RWPE2 (cell line): ENCODE data around the gene ASTN1.

Experiments used
- ATAC-seq: fragments of 200-7000 bp; cut with Tn5 transposase; 3 replicates; pipeline ENCODE4 v1.9.1; 2021; ENCODE audit warnings: low read depth
- DNase-seq: peaks from one replicate; pipeline ENCODE4 v3.0.0-alpha.2; 2020; ENCODE audit warnings: low spot score
- H3K27ac ChIP-seq: fragments of 450-650 bp; 2 replicates; pipeline ENCODE4 v1.5.1; 2017; ENCODE audit warnings: mild to moderate bottlenecking; ENCODE audit not compliant: poor library complexity, severe bottlenecking
- H3K27me3 ChIP-seq: fragments of 250-450 bp; sonication (Bioruptor Pico); 2 replicates; pipeline ENCODE4 v1.5.1; 2021; ENCODE audit warnings: mild to moderate bottlenecking, moderate library complexity; ENCODE audit not compliant: insufficient read depth, poor library complexity, severe bottlenecking
- H3K36me3 ChIP-seq: fragments of 250-450 bp; sonication (Bioruptor Pico); 2 replicates; pipeline ENCODE4 v1.5.1; 2020; ENCODE audit warnings: low read depth, mild to moderate bottlenecking, moderate library complexity
- H3K4me1 ChIP-seq: fragments of 250-450 bp; sonication (Bioruptor Pico); 2 replicates; pipeline ENCODE4 v1.5.1; 2021; ENCODE audit warnings: mild to moderate bottlenecking, moderate library complexity; ENCODE audit not compliant: insufficient read depth, poor library complexity, severe bottlenecking
- H3K4me3 ChIP-seq: fragments of 250-450 bp; sonication (Bioruptor Pico); 2 replicates; pipeline ENCODE4 v1.5.1; 2021; ENCODE audit warnings: mild to moderate bottlenecking, moderate library complexity; ENCODE audit not compliant: severe bottlenecking
- H3K9me3 ChIP-seq: fragments of 250-450 bp; sonication (Bioruptor Pico); 2 replicates; pipeline ENCODE4 v1.5.1; 2021; ENCODE audit warnings: mild to moderate bottlenecking, moderate library complexity; ENCODE audit not compliant: severe bottlenecking
- TF ChIP-seq, protein P1 (sequence below): fragments of 450-650 bp; IDR thresholded peaks from one replicate; pipeline ENCODE4 v1.5.1; 2017; ENCODE audit warnings: mild to moderate bottlenecking, moderate library complexity; ENCODE audit not compliant: poor library complexity, severe bottlenecking

Gene ASTN1

DNA sequence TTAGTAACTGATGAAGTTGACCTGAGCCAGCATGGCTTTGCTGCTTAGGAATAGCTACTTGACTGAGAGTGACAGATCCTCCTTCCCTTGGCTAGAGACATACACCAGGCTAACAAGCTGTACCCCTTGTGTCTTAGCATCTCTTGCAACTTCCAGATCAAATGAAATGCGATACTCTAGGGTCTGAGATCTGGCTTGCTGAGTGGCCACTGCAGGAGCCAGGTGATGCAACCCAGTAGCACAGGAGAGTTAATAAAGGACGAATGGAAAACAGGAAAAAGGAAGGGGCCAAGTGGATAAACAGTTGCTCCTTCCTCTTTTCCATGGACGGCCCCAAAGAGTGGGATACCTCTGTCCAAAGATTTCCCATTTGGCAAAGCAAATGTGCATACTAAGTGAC is 38.2 kb downstream of the ASTN1 start:
- ATAC-seq (no peak), DNase-seq (no peak)
- H3K4me3 ChIP-seq: no peak overlapping the region

DNA sequence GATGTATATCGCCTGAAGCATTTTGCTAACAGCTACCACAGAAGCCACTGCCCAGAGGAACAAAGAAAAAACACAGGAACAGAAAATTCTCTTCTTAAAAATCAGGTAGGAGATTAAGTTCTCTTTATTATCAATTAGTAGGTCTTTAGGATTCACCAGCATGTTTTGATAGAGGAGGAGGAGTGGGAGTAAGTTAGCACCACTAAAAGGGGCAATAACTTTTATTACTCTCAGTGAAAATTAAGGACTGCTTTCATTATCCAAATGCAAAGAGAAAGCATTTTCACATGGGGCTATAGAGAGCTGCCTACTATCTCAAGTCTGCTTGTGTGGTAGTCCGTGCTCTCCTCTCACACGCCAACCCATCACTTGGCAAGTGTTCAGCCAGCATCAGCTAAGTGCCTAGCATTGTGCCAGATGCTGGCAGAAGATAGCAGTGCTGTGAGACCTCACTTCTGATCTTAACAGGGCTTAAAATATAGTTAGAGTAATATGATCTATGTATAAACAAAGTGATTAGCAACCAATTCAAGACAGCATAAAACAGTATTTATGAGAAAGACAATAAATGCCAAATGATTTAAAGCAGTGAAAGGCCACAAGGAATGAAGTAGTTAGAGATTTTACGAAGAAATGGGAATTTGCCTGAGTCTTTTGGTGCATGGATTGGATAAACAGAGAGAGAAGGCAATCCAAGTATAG is 39.8 kb downstream of the ASTN1 start:
- H3K4me1 ChIP-seq: no peaks in the 10 kb centered on the region
- no peak overlapping the region for H3K4me3 ChIP-seq
- no peak overlapping the region for H3K27ac ChIP-seq
- DNase-seq (no peak), ATAC-seq (no peak)
- TF ChIP-seq, protein P1, sequence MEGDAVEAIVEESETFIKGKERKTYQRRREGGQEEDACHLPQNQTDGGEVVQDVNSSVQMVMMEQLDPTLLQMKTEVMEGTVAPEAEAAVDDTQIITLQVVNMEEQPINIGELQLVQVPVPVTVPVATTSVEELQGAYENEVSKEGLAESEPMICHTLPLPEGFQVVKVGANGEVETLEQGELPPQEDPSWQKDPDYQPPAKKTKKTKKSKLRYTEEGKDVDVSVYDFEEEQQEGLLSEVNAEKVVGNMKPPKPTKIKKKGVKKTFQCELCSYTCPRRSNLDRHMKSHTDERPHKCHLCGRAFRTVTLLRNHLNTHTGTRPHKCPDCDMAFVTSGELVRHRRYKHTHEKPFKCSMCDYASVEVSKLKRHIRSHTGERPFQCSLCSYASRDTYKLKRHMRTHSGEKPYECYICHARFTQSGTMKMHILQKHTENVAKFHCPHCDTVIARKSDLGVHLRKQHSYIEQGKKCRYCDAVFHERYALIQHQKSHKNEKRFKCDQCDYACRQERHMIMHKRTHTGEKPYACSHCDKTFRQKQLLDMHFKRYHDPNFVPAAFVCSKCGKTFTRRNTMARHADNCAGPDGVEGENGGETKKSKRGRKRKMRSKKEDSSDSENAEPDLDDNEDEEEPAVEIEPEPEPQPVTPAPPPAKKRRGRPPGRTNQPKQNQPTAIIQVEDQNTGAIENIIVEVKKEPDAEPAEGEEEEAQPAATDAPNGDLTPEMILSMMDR: no peak
- peaks cover 3% of the 10 kb centered on the region for H3K27me3 ChIP-seq
- H3K9me3 ChIP-seq: no peaks in the 10 kb centered on the region
- H3K36me3 ChIP-seq: no peaks in the 10 kb centered on the region

More for the DNA sequence above, 38.2 kb downstream of the ASTN1 start:
- Histone ChIP-seq H3K36me3 (no peaks in the 10 kb centered on the region), H3K27ac (no peak overlapping the region), H3K27me3 (peaks cover 3% of the 10 kb centered on the region), H3K4me1 (no peaks in the 10 kb centered on the region), H3K9me3 (no peaks in the 10 kb centered on the region)
- TF ChIP-seq, protein P1: no peak

DNA sequence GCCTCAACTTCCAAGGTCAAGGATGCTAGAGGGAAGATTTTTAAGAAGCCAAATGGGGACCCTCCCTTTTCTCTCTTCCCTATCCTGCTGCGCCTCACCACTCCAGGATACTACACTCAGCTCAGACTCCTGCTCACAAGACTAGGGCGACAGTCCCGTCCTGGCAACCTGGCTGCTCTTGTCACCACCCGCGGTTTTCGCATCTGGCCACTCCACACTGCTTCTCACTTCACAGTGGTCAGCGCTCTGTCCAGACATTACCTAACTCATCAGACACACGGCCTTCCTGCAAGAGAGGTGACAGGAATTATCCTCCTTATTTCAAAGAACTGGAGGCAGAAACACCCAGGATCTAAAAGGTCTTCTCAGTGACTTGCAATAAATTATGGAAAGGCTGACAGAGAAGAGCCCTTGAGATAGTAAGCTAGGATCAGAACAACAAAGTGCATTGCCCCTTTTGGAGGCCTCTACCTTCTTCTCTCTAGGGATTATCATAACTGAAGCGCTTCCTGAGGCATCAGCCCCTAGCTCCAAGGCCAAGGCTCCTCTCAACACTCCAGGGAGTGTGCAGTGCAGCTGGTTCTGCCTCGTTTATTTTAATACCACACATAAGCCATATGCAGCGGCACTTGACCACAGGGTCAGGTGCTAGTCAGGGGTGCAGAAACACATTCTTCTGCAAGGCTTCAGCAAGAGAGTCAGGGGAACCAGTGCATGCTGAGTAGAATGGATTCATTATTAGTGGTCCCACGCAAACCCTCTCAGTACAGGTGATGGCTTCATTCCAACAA is 41.9 kb downstream of the ASTN1 start:
- Histone ChIP-seq H3K27me3 (no peaks in the 10 kb centered on the region), H3K4me1 (no peaks in the 10 kb centered on the region), H3K27ac (no peak overlapping the region), H3K36me3 (no peaks in the 10 kb centered on the region), H3K9me3 (no peaks in the 10 kb centered on the region), H3K4me3 (no peak overlapping the region)
- DNase-seq (no peak), ATAC-seq (no peak)
- TF ChIP-seq, protein P1: no peak

DNA sequence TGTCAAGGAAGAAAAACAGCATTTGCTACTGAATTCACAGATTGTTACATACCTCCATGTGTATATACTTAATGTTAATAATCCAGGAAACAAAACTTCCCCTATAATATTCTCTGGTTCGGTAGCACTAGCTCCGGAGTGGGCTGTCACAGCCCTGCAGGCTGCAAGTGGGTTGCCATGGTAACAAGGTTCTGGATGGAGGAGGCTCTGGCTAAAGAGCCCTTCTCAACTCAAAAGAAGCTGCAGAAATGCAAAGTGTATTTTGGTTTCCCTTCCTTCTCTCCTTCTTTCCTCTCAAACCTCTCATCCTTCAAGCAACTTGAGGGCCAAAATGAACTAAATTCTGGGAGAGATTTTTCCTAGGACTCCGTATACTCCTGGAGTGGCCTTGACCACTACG is 45.2 kb downstream of the ASTN1 start:
- no peaks in the 10 kb centered on the region for H3K27me3 ChIP-seq
- H3K9me3 ChIP-seq: no peaks in the 10 kb centered on the region
- ATAC-seq (no peak), DNase-seq (no peak)
- no peak overlapping the region for H3K27ac ChIP-seq
- no peak overlapping the region for H3K4me3 ChIP-seq
- TF ChIP-seq, protein P1: no peak
- no peaks in the 10 kb centered on the region for H3K36me3 ChIP-seq
- no peaks in the 10 kb centered on the region for H3K4me1 ChIP-seq

DNA sequence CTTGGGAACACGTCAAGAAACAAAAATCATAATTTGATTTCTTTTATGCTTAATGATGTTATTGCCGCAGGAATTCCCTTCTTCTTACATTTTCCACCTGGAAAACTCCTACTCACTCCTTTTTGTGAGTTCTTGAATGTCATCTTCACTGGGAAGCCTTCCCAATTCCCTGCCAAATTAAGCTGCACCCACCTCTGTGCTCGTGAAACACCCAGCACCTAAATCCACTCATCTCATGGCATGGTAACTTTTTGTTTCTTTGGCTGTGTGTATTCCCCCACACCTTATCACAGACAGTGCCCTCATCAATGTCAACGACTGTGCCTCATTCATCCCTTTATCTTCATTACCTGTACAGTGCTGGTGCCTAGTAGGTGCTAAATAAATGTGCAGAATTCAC is 45.6 kb downstream of the ASTN1 start:
- H3K36me3 ChIP-seq: no peaks in the 10 kb centered on the region
- no peak overlapping the region for H3K27ac ChIP-seq
- TF ChIP-seq, protein P1: no peak
- H3K27me3 ChIP-seq: no peaks in the 10 kb centered on the region
- H3K9me3 ChIP-seq: no peaks in the 10 kb centered on the region
- DNase-seq (no peak), ATAC-seq (no peak)
- no peaks in the 10 kb centered on the region for H3K4me1 ChIP-seq
- no peak overlapping the region for H3K4me3 ChIP-seq
